Sigmoid colon (tissue), 7 donors: ENCODE results near the gene DYNLRB1. TPM values are rescaled to one million over a fixed set of nuclear protein-coding genes. Genes with fewer than 3 reads are reported as not detected.

ENCODE experiments used
- DNase-seq: peaks from one replicate; pipeline ENCODE4 v3.0.0-alpha.2; 2019
- H3K27ac ChIP-seq, 4 donors: fragments of 200-600 bp; sonication (generic); one replicate each; pipeline ENCODE4 v1.5.1; 2016 to 2019; ENCODE audit warnings: mild to moderate bottlenecking in 1 of 4
- H3K27me3 ChIP-seq, 3 donors: fragments of 200-600 bp; sonication (generic); one replicate each; pipeline ENCODE4 v1.5.1; 2019; ENCODE audit warnings: mild to moderate bottlenecking in 1 of 3
- H3K36me3 ChIP-seq, 4 donors: fragments of 200-600 bp; sonication (generic); one replicate each; pipeline ENCODE4 v1.5.1; 2016 to 2019
- H3K4me1 ChIP-seq, 4 donors: fragments of 200-600 bp; sonication (generic); one replicate each; pipeline ENCODE4 v1.5.1; 2017 to 2019
- H3K4me3 ChIP-seq, 4 donors: fragments of 200-600 bp; sonication (generic); one replicate each; pipeline ENCODE4 v1.5.1; 2017 to 2019; ENCODE audit warnings: mild to moderate bottlenecking in 2 of 4, moderate library complexity in 1 of 4
- H3K9me3 ChIP-seq, 4 donors: fragments of 200-600 bp in 3 of 4; sonication (generic) in 3 of 4; one replicate each; pipeline versions ENCODE4 v1.5.1 to v1.6.1; 2013 to 2019
- CTCF ChIP-seq, 4 experiments: fragments of 450-650 bp in 3 of 4; fragments of 200-600 bp in 1 of 4; IDR thresholded peaks; one replicate each; pipeline ENCODE4 v1.5.1; 2016 to 2019; ENCODE audit warnings: antibody characterized with exemption in 4 of 4, mild to moderate bottlenecking in 3 of 4, moderate library complexity in 2 of 4
- EP300 ChIP-seq, 4 donors: sonication (generic); formaldehyde crosslinking; IDR thresholded peaks; one replicate each; pipeline ENCODE4 v1.6.1; 2017; ENCODE audit warnings: antibody characterized with exemption in 4 of 4
- POLR2A ChIP-seq, 2 donors: fragments of 450-650 bp; IDR thresholded peaks; one replicate each; pipeline ENCODE4 v1.6.1; 2016; ENCODE audit warnings: antibody characterized with exemption in 2 of 2, mild to moderate bottlenecking in 2 of 2, moderate library complexity in 2 of 2
- POLR2AphosphoS5 ChIP-seq, 4 donors: sonication (generic); formaldehyde crosslinking; IDR thresholded peaks; one replicate each; pipeline ENCODE4 v1.6.1; 2017; ENCODE audit warnings: antibody characterized with exemption in 4 of 4
- WGBS, 2 donors: extraction: QIAGEN DNeasy Blood & Tissue Kit; methylation state at CpG; one replicate each; pipeline ENCODE4 v1.1.7; 2013; 5-methylcytosine and 5-hydroxymethylcytosine counted together
- intact Hi-C: fragments of 100-400 bp; cut with DNase I; formaldehyde crosslinking; loops from one replicate; pipeline ENCODE4 v1.15.1; 2023
- polyA plus RNA-seq, 3 donors: library from polyadenylated mRNA; stranded (reverse); fragments of 200-250 nt; gene quantifications; one replicate each; pipeline ENCODE4 v1.2.3, GENCODE V29; 2013
- small RNA-seq, 3 donors: library from RNA; depleted of rRNA; stranded (forward); fragments of <200 nt; gene quantifications; one replicate each; pipeline ENCODE3, GENCODE V24; 2016
- total RNA-seq, 4 donors: library from RNA; depleted of rRNA; stranded (reverse); fragments of >200 nt; gene quantifications; one replicate each; pipeline ENCODE4 v1.1.0, GENCODE V29; 2016
- donor health status: healthy with polysubstance abuse.
- donor health status: Bipolar disorder and iron deficiency.
- donor health status: healthy.

Gene DYNLRB1
- total and polyA plus RNA-seq, 7 donors, result 148 to 259 (median 168) TPM

GRCh38 chr20:34582911-34583310 lies 66.7 kb downstream of the DYNLRB1 start:
- Histone ChIP-seq H3K9me3 (no peaks in the 10 kb centered on the region), H3K4me3 (no peak overlapping the region), H3K4me1 (peaks cover 0 to 10% (median 5%) of the 10 kb centered on the region in 4 donors), H3K36me3 (peaks cover 0 to 13% (median 11%) of the 10 kb centered on the region in 4 donors), H3K27ac (peak overlapping the region in 1 of 4 donors; percentile 20), H3K27me3 (no peaks in the 10 kb centered on the region)
- no peak for DNase-seq
- 74 to 90% methylated on average over 4 of the region's 4 CpGs for WGBS, 2 donors
- intact Hi-C loops, result loop anchor here (5.0 kb wide), 1 partner anchor 184 kb away; no protein-coding TSS in a partner anchor
- TF ChIP-seq POLR2AphosphoS5 (IDR thresholded peaks at IDR 0.05), result no peak

GRCh38 chr20:34583544-34583943 lies 67.3 kb downstream of the DYNLRB1 start:
- H3K27me3 ChIP-seq, result no peaks in the 10 kb centered on the region
- no peak for DNase-seq
- intact Hi-C loops, result loop anchor here (5.0 kb wide), 1 partner anchor 184 kb away; no protein-coding TSS in a partner anchor
- peaks cover 0 to 19% (median 13%) of the 10 kb centered on the region in 4 donors for H3K36me3 ChIP-seq
- H3K27ac ChIP-seq, result peak overlapping the region in 1 of 4 donors; percentile 20
- TF ChIP-seq EP300 (IDR thresholded peaks at IDR 0.05) (no peak), CTCF (IDR thresholded peaks at IDR 0.05) (no peak), POLR2A (IDR thresholded peaks at IDR 0.05) (no peak), POLR2AphosphoS5 (IDR thresholded peaks at IDR 0.05) (no peak)
- WGBS, 2 donors, result 28 to 74% methylated on average over 6 of the region's 6 CpGs
- H3K4me3 ChIP-seq, result no peak overlapping the region
- no peaks in the 10 kb centered on the region for H3K9me3 ChIP-seq
- peaks cover 0 to 10% (median 5%) of the 10 kb centered on the region in 4 donors for H3K4me1 ChIP-seq

GRCh38 chr20:34585019-34585418 lies 68.8 kb downstream of the DYNLRB1 start:
- 97 to 98% methylated on average over 5 of the region's 5 CpGs for WGBS, 2 donors
- Histone ChIP-seq H3K9me3 (no peaks in the 10 kb centered on the region), H3K36me3 (peaks cover 0 to 19% (median 13%) of the 10 kb centered on the region in 4 donors), H3K27me3 (no peaks in the 10 kb centered on the region), H3K27ac (no peak overlapping the region), H3K4me3 (no peak overlapping the region), H3K4me1 (peaks cover 0 to 10% (median 0%) of the 10 kb centered on the region in 4 donors)
- no peak for TF ChIP-seq POLR2AphosphoS5 (IDR thresholded peaks at IDR 0.05)
- TF ChIP-seq EP300 (IDR thresholded peaks at IDR 0.05), result no peak
- TF ChIP-seq POLR2A (IDR thresholded peaks at IDR 0.05), result no peak
- TF ChIP-seq CTCF (IDR thresholded peaks at IDR 0.05), result no peak
- intact Hi-C loops, result no loop called here
- DNase-seq, result no peak

- Histone ChIP-seq H3K27me3 (no peaks in the 10 kb centered on the region), H3K4me1 (peaks cover 0 to 5% (median 0%) of the 10 kb centered on the region in 4 donors), H3K4me3 (no peak overlapping the region), H3K9me3 (no peaks in the 10 kb centered on the region), H3K36me3 (peaks cover 0 to 19% (median 10%) of the 10 kb centered on the region in 4 donors), H3K27ac (peak overlapping the region in 1 of 4 donors; percentile 17)
- TF ChIP-seq CTCF (IDR thresholded peaks at IDR 0.05) (no peak), POLR2AphosphoS5 (IDR thresholded peaks at IDR 0.05) (no peak), EP300 (IDR thresholded peaks at IDR 0.05) (no peak), POLR2A (IDR thresholded peaks at IDR 0.05) (no peak)
- intact Hi-C loops, result no loop called here
- WGBS, 2 donors, result 94 to 95% methylated on average over 9 of the region's 9 CpGs
- DNase-seq, result no peak
Observed at GRCh38 chr20:34586488-34587163, 70.4 kb downstream of the DYNLRB1 start.

Small RNA genes lying within 50 kb of the gene (small RNA-seq; reads per million reads assigned to genes)
- gene RF00019, result 0 reads per million in 3 donors

Other genes starting within 250 kb of the DYNLRB1 start
- gene AHCY, start 213.1 kb upstream of the DYNLRB1 start, total RNA-seq, result 10 to 100 TPM; 76.4 to 89.5 (median 80.7) TPM
- gene AHCY, start 213.1 kb upstream of the DYNLRB1 start, polyA plus RNA-seq, result 100 to 1,000 TPM in 1 of 3 donors, 10 to 100 TPM in 2; 74.5 to 106 (median 76.1) TPM
- gene ITCH, start 153.1 kb upstream of the DYNLRB1 start, total RNA-seq, result 10 to 100 TPM; 50.2 to 60.6 (median 55.2) TPM
- 10 to 100 TPM; 16.3 to 26.6 (median 21.0) TPM for gene ITCH, start 153.1 kb upstream of the DYNLRB1 start, polyA plus RNA-seq
- gene MAP1LC3A, start 42.3 kb downstream of the DYNLRB1 start, total RNA-seq, result 10 to 100 TPM; 51.0 to 88.1 (median 77.8) TPM
- gene MAP1LC3A, start 42.3 kb downstream of the DYNLRB1 start, polyA plus RNA-seq, result 10 to 100 TPM; 45.5 to 47.9 (median 46.8) TPM
- gene PIGU, start 160.7 kb downstream of the DYNLRB1 start, total RNA-seq, result 10 to 100 TPM in 3 of 4 donors, 1 to 10 TPM in 1; 6.9 to 13.8 (median 11.9) TPM
- 10 to 100 TPM in 1 of 3 donors, 1 to 10 TPM in 2; 6.6 to 26.8 (median 8.6) TPM for gene PIGU, start 160.7 kb downstream of the DYNLRB1 start, polyA plus RNA-seq
- gene TP53INP2, start 187.9 kb downstream of the DYNLRB1 start, total RNA-seq, result 10 to 100 TPM; 11.5 to 30.4 (median 28.4) TPM
- gene TP53INP2, start 187.9 kb downstream of the DYNLRB1 start, polyA plus RNA-seq, result 100 to 1,000 TPM in 1 of 3 donors, 10 to 100 TPM in 2; 38.8 to 252 (median 43.8) TPM